Adipose tissue (tissue), 3 donors: Measurements from ENCODE around the gene TOR3A. TPM values are rescaled to one million over a fixed set of nuclear protein-coding genes. Genes with fewer than 3 reads are reported as not detected.
"Not testable (repeated sequence)": the region's sequence is repeated elsewhere in the genome, so short reads cannot be mapped to it uniquely, and the experiment has no call there.

Experiments used
- H3K27ac ChIP-seq: one replicate; pipeline ENCODE4 v1.5.1; 2013; ENCODE audit warnings: low read depth, low read length
- WGBS, 3 donors: extraction: QIAGEN DNeasy Blood & Tissue Kit; methylation state at CpG; one replicate each; pipeline ENCODE4 v1.1.7; 2013; 5-methylcytosine and 5-hydroxymethylcytosine counted together
- polyA plus RNA-seq, 3 donors: library from polyadenylated mRNA; stranded (reverse); fragments of 200-250 nt; gene quantifications; one replicate each; pipeline ENCODE4 v1.2.3, GENCODE V29; 2013
- donor health status: healthy with polysubstance abuse.
- donor health status: Bipolar disorder and iron deficiency.
- donor health status: healthy.

TOR3A gene
- polyA plus RNA-seq, 3 donors = 12.5 to 31.8 (median 23.7) TPM

GRCh38 chr1:179135168-179135567 is 53.3 kb downstream of the TOR3A start:
- 90 to 99% (median 92%) methylated on average over 4 to 22 of the region's 27 CpGs for WGBS, 3 donors

GRCh38 chr1:179135707-179136106 is 53.8 kb downstream of the TOR3A start:
- H3K27ac ChIP-seq = not testable (repeated sequence)
- 91 to 98% (median 97%) methylated on average over 10 to 23 of the region's 28 CpGs for WGBS, 3 donors

More at GRCh38 chr1:179135168-179135567, 53.3 kb downstream of the TOR3A start:
- H3K27ac ChIP-seq = not testable (repeated sequence)

DNA sequence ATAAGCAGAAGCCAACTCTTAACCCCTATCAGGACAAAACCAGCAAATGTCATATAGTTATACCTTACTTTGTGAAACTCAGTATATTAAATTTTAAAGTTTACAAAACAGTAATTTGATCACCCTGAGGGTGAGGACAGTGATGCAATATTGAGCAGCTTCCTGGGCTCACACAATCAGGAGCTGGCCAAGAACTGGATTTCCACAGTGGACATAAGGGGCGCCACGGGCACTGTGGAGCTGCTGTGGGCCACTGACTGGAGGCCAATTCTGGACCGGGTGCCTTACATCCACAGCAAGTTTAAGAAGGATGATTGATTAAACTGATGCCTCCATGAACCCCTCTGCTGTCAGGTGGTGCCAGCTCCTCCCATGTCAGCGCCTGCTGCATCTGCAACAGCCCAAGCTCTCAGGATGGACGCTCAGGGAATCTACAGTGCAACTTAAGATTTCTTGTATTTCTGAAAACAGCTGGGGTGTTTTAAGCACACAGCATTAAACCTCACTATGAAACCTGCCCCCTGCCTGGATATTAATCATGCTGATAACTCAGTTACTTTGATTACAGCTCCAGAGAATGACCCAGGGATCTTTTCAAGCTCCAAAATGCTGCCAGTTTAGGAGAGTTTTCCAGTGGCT is 55.9 kb downstream of the TOR3A start:
- H3K27ac ChIP-seq = no peak overlapping the region
- WGBS, 3 donors = 66 to 80% (median 78%) methylated on average over 5 of the region's 5 CpGs

DNA sequence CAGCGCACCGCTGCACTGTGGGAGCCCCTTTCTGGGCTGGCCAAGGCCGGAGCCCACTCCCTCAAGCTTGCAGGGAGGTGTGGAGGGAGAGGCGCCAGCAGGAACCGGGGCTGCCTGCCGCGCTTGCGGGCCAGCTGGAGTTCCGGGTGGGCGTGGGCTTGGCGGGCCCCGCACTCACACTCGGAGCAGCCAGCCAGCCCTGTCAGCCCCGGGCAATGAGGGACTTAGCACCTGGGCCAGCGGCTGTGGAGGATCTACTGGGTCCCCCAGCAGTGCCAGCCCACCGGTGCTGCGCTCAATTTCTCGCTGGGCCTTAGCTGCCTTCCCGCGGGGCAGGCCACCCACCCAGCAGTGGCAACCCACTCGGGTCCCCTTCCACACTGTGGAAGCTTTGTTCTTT is 56.9 kb downstream of the TOR3A start:
- 97% methylated on average over 19 to 21 of the region's 21 CpGs for WGBS, 3 donors
- not testable (repeated sequence) for H3K27ac ChIP-seq

DNA sequence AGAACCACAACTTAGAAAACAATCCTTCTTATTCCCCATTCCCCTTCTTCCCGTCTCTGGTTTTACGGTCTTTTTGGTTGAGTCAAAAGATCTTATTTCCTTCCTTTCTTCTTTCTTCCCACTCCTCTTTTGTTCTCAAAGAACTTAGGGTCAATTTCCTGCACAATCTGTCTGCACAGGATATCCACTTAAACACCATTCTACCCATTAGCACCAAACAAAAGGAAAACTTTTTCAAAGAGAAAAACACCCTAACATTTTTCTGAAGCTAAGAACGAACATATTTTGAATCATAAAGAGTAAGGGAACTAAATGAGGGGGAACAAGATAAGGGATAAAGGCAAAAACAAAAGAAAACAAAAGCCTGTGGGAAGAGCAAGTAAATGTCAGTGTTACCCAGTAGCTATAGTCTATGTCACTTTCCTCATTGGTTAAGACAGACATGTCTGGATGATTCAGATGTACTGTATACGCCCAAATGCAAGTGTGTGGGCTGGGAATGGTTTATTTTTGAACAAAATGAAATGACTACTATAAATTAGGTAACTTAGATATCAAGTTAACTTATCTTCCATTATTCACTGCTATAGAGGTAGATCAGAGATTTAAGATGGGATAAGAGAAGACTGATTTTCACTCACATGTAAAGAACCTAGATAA is 59.9 kb downstream of the TOR3A start:
- 29 to 80% (median 36%) methylated on average over 4 of the region's 4 CpGs for WGBS, 3 donors
- H3K27ac ChIP-seq = no peak overlapping the region

DNA sequence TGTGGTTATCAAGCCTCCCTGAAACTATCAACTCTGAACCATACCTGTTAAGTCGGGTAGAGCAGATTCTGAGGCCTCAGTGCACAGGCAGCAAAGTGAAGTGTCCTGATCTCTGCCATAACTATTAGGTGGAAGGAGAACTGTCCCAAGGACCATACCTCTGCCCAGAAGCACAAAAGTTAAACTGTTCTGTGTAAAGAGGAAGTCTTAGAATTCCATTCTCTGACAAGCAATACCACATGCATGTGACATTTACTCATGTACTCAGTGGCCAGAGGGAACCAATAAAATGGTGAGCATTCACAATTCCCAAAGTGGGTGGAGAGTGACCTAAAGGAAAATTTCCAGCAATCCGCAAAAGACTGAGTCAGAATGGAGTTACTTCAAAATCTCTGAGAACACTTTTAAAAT is 61.0 kb downstream of the TOR3A start:
- 65 to 76% (median 69%) methylated on average over 2 of the region's 2 CpGs for WGBS, 3 donors
- H3K27ac ChIP-seq = no peak overlapping the region

- WGBS, 3 donors = 57 to 82% (median 59%) methylated on average over 3 of the region's 3 CpGs
- no peak overlapping the region for H3K27ac ChIP-seq
Observed at GRCh38 chr1:179143322-179143721, 61.5 kb downstream of the TOR3A start.

GRCh38 chr1:179144626-179145025 is 62.8 kb downstream of the TOR3A start:
- 93 to 95% (median 94%) methylated on average over 1 of the region's 1 CpG for WGBS, 3 donors

DNA sequence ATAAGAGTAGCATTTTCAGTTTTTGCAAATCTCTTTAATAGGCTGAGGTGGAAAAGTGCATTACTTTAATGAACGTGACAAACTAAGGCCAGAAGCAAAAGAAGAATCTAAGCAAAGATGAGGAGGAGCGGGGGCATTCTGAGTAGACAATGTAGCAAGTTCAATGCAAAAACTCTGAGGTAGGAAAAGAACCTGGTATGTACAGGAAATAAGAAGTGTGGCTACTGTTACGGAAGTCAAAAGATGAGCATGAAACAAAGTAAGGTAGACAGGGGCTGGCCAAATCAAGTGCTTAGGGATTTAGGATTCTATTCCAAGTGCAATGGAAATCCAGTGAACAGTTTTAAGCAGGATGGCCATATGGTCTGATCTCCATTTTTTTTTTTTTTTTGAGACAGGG is 63.7 kb downstream of the TOR3A start:
- WGBS, 3 donors = 95 to 99% (median 97%) methylated on average over 3 of the region's 3 CpGs
- no peak overlapping the region for H3K27ac ChIP-seq

More at GRCh38 chr1:179144626-179145025, 62.8 kb downstream of the TOR3A start:
- H3K27ac ChIP-seq = no peak overlapping the region

Other genes starting within 250 kb of the TOR3A start
- 10 to 100 TPM in 2 of 3 donors, 1 to 10 TPM in 1; 9.4 to 24.3 (median 22.5) TPM for gene ANGPTL1, start 211.0 kb upstream of the TOR3A start, polyA plus RNA-seq
- 10 to 100 TPM in 2 of 3 donors, 1 to 10 TPM in 1; 7.1 to 17.4 (median 15.5) TPM for gene FAM20B, start 56.2 kb upstream of the TOR3A start, polyA plus RNA-seq
- 1 to 10 TPM; 2.6 to 9.7 (median 6.2) TPM for gene ABL2, start 147.6 kb downstream of the TOR3A start, polyA plus RNA-seq
- 10 to 100 TPM in 1 of 3 donors, 1 to 10 TPM in 2; 4.5 to 11.8 (median 8.2) TPM for gene SOAT1, start 211.7 kb downstream of the TOR3A start, polyA plus RNA-seq